Karpas-422 (cell line): ENCODE data around the gene MICAL1. TPM values are rescaled to one million over a fixed set of nuclear protein-coding genes. Genes with fewer than 3 reads are reported as not detected.
A peak's percentile ranks its signal among the peaks of the same experiment; 100 is the strongest.

Source experiments
- DNase-seq: peaks from one replicate; pipeline ENCODE4 v3.0.0-alpha.2; 2015
- H2AFZ ChIP-seq: fragments of 200-600 bp; sonication (generic); 2 replicates; pipeline ENCODE4 v1.6.1; 2014; ENCODE audit warnings: antibody characterized with exemption, low read length, mixed read lengths
- H3K27ac ChIP-seq: fragments of 200-600 bp; sonication (generic); 2 replicates; pipeline ENCODE4 v1.5.1; 2014; ENCODE audit warnings: mild to moderate bottlenecking, low read length, moderate library complexity
- H3K27me3 ChIP-seq: fragments of 200-600 bp; sonication (generic); 2 replicates; pipeline ENCODE4 v1.6.1; 2014; ENCODE audit warnings: low read length, mixed read lengths
- H3K36me3 ChIP-seq: fragments of 200-600 bp; sonication (generic); 2 replicates; pipeline ENCODE4 v1.6.1; 2014; ENCODE audit warnings: low read length, mixed read lengths; ENCODE audit not compliant: insufficient read depth
- H3K4me1 ChIP-seq: fragments of 200-600 bp; sonication (generic); 2 replicates; pipeline ENCODE4 v1.6.1; 2014; ENCODE audit warnings: mild to moderate bottlenecking, low read length, mixed read lengths
- H3K4me2 ChIP-seq: fragments of 200-600 bp; sonication (generic); 2 replicates; pipeline ENCODE4 v1.6.1; 2014; ENCODE audit warnings: low read length, low read depth, mild to moderate bottlenecking; ENCODE audit not compliant: poor library complexity, severe bottlenecking
- H3K4me3 ChIP-seq: fragments of 200-600 bp; sonication (generic); 2 replicates; pipeline ENCODE4 v1.5.1; 2014; ENCODE audit warnings: mild to moderate bottlenecking, antibody characterized with exemption, low read length, mixed read lengths
- H3K79me2 ChIP-seq: fragments of 200-600 bp; sonication (generic); 2 replicates; pipeline ENCODE4 v1.6.1; 2014; ENCODE audit warnings: mild to moderate bottlenecking, low read length, mixed read lengths
- H3K9ac ChIP-seq: fragments of 200-600 bp; sonication (generic); 2 replicates; pipeline ENCODE4 v1.6.0; 2014; ENCODE audit warnings: low read length
- H3K9me2 ChIP-seq: fragments of 200-600 bp; sonication (generic), shearing (Covaris generic); replicated peaks from 2 replicates; pipeline ENCODE4 v1.6.0; 2014; ENCODE audit warnings: mild to moderate bottlenecking, low read length, moderate library complexity; ENCODE audit not compliant: insufficient read depth
- H3K9me3 ChIP-seq: fragments of 300-700, 200-600 bp; sonication (generic); 2 replicates; pipeline ENCODE4 v1.6.1; 2014; ENCODE audit warnings: low read length, mixed read lengths
- H4K20me1 ChIP-seq: fragments of 200-600 bp; sonication (generic); 2 replicates; pipeline ENCODE4 v1.6.1; 2014; ENCODE audit warnings: mild to moderate bottlenecking, antibody characterized with exemption, low read length, low read depth; ENCODE audit not compliant: insufficient read depth
- total RNA-seq: library from RNA; depleted of rRNA; stranded (reverse); fragments of >200 nt; shearing (Covaris generic); gene quantifications from 2 replicates; pipeline ENCODE4 v1.2.3, GENCODE V29; 2014; ENCODE audit warnings: low replicate concordance

The MICAL1 gene
- total RNA-seq, 1 experiment from 2014 or later = 59.4 TPM

- H4K20me1 ChIP-seq = no peaks in the 10 kb centered on the region
- no peaks in the 10 kb centered on the region for H3K79me2 ChIP-seq
- H3K4me3 ChIP-seq = no peak overlapping the region
- no peaks in the 10 kb centered on the region for H3K36me3 ChIP-seq
- no peaks in the 10 kb centered on the region for H3K27me3 ChIP-seq
- H3K4me1 ChIP-seq = peaks cover 33% of the 10 kb centered on the region
- H3K9ac ChIP-seq = no peak overlapping the region
- H3K27ac ChIP-seq = no peak overlapping the region
- H3K9me2 ChIP-seq = no peaks in the 10 kb centered on the region
- peak overlapping the region; percentile 69; the same call in 1 of the 2 replicates for H2AFZ ChIP-seq
- no peaks in the 10 kb centered on the region for H3K9me3 ChIP-seq
- peak overlapping the region; percentile 8 for H3K4me2 ChIP-seq
- peak; percentile 48 for DNase-seq
Observed at GRCh38 chr6:109491207-109491938, 35.8 kb upstream of the MICAL1 start.

GRCh38 chr6:109490713-109491112 lies 35.1 kb upstream of the MICAL1 start:
- H4K20me1 ChIP-seq = no peaks in the 10 kb centered on the region
- DNase-seq = no peak
- no peak overlapping the region for H3K27ac ChIP-seq
- no peaks in the 10 kb centered on the region for H3K36me3 ChIP-seq
- no peaks in the 10 kb centered on the region for H3K27me3 ChIP-seq
- H2AFZ ChIP-seq = 0 out of 2 replicates have a peak overlapping the region, but pooled peaks have one; percentile 62
- H3K9me2 ChIP-seq = no peaks in the 10 kb centered on the region
- no peak overlapping the region for H3K4me2 ChIP-seq
- no peaks in the 10 kb centered on the region for H3K9me3 ChIP-seq
- no peak overlapping the region for H3K4me3 ChIP-seq
- H3K4me1 ChIP-seq = peaks cover 33% of the 10 kb centered on the region
- H3K79me2 ChIP-seq = no peaks in the 10 kb centered on the region
- H3K9ac ChIP-seq = no peak overlapping the region

GRCh38 chr6:109488001-109488400 lies 32.4 kb upstream of the MICAL1 start:
- H4K20me1 ChIP-seq = no peaks in the 10 kb centered on the region
- no peak overlapping the region for H3K4me3 ChIP-seq
- peaks cover 31% of the 10 kb centered on the region for H3K4me1 ChIP-seq
- no peak overlapping the region for H3K27ac ChIP-seq
- no peak for DNase-seq
- no peak overlapping the region for H2AFZ ChIP-seq
- H3K36me3 ChIP-seq = no peaks in the 10 kb centered on the region
- H3K9ac ChIP-seq = no peak overlapping the region
- H3K9me2 ChIP-seq = no peaks in the 10 kb centered on the region
- H3K9me3 ChIP-seq = no peaks in the 10 kb centered on the region
- H3K27me3 ChIP-seq = no peaks in the 10 kb centered on the region
- H3K79me2 ChIP-seq = no peaks in the 10 kb centered on the region
- no peak overlapping the region for H3K4me2 ChIP-seq

- H3K27me3 ChIP-seq = no peaks in the 10 kb centered on the region
- H2AFZ ChIP-seq = no peak overlapping the region
- peaks cover 19% of the 10 kb centered on the region for H3K79me2 ChIP-seq
- H3K4me1 ChIP-seq = peaks cover 27% of the 10 kb centered on the region
- H3K9ac ChIP-seq = no peak overlapping the region
- peaks cover 5% of the 10 kb centered on the region; the same call in 1 of the 2 replicates for H3K36me3 ChIP-seq
- H3K4me2 ChIP-seq = no peak overlapping the region
- DNase-seq = no peak
- H3K27ac ChIP-seq = no peak overlapping the region
- no peaks in the 10 kb centered on the region for H3K9me3 ChIP-seq
- no peak overlapping the region for H3K4me3 ChIP-seq
- no peaks in the 10 kb centered on the region for H4K20me1 ChIP-seq
- no peaks in the 10 kb centered on the region for H3K9me2 ChIP-seq
Observed at GRCh38 chr6:109486068-109486467, 30.5 kb upstream of the MICAL1 start.

GRCh38 chr6:109485266-109485935 lies 29.8 kb upstream of the MICAL1 start:
- Histone ChIP-seq H3K9me3 (no peaks in the 10 kb centered on the region), H3K4me2 (no peak overlapping the region), H3K9me2 (no peaks in the 10 kb centered on the region), H3K27ac (no peak overlapping the region), H3K4me3 (no peak overlapping the region), H2AFZ (no peak overlapping the region), H3K9ac (no peak overlapping the region), H4K20me1 (no peaks in the 10 kb centered on the region), H3K27me3 (no peaks in the 10 kb centered on the region), H3K4me1 (peaks cover 29% of the 10 kb centered on the region), H3K36me3 (peaks cover 12% of the 10 kb centered on the region; the same call in 1 of the 2 replicates), H3K79me2 (peaks cover 25% of the 10 kb centered on the region)
- no peak for DNase-seq

GRCh38 chr6:109484122-109484521 lies 28.6 kb upstream of the MICAL1 start:
- Histone ChIP-seq H3K9me2 (no peaks in the 10 kb centered on the region), H3K27me3 (no peaks in the 10 kb centered on the region), H4K20me1 (no peaks in the 10 kb centered on the region), H3K9me3 (no peaks in the 10 kb centered on the region), H3K9ac (peak overlapping the region; percentile 53; the same call in 1 of the 2 replicates), H2AFZ (peak overlapping the region; percentile 82), H3K79me2 (peaks cover 36% of the 10 kb centered on the region), H3K4me1 (peaks cover 40% of the 10 kb centered on the region), H3K4me3 (peak overlapping the region; percentile 61; the same call in 1 of the 2 replicates), H3K36me3 (peaks cover 12% of the 10 kb centered on the region; the same call in 1 of the 2 replicates), H3K27ac (no peak overlapping the region), H3K4me2 (peak overlapping the region; percentile 83)
- DNase-seq = no peak

- Histone ChIP-seq H3K4me3 (peak overlapping the region; percentile 61), H3K9ac (peak overlapping the region; percentile 53)
Observed at GRCh38 chr6:109483735-109484057, 28.1 kb upstream of the MICAL1 start.

More at GRCh38 chr6:109483735-109484057, 28.1 kb upstream of the MICAL1 start:
- Histone ChIP-seq H3K4me2 (peak overlapping the region; percentile 83), H3K9me2 (no peaks in the 10 kb centered on the region), H3K27ac (no peak overlapping the region), H2AFZ (peak overlapping the region; percentile 82), H3K4me1 (peaks cover 44% of the 10 kb centered on the region), H3K9me3 (no peaks in the 10 kb centered on the region), H3K27me3 (no peaks in the 10 kb centered on the region), H3K36me3 (peaks cover 12% of the 10 kb centered on the region; the same call in 1 of the 2 replicates), H3K79me2 (peaks cover 41% of the 10 kb centered on the region), H4K20me1 (no peaks in the 10 kb centered on the region)
- DNase-seq = no peak
